ENCODE results near the gene TMEM45A.

Gene TMEM45A

DNA sequence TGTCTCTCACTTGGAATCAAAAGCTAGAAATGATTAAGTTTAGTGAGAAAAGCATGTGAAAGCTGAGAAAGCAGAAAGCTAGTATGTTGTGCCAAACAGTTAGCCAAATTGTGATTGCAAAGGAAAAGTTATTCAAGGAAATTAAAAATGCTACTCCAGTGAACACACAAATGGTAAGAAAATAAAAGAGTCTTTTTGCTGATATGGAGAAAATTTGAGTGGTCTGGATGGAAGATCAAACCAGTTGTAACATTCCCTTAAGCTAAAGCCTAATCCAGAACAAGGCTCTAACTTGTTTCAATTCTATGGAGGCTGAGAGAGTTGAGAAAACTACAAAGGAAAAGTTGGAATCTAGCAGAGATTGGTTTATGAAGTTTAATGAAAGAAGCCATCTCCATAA, 128.8 kb downstream of the TMEM45A start:
- no peak for DNase-seq (ENCODE audit: low spot score)

Measured in kidney capillary endothelial cell (primary cell).